SJSA1 (cell line): ENCODE data around the gene GSTT2. TPM values are rescaled to one million over a fixed set of nuclear protein-coding genes. Genes with fewer than 3 reads are reported as not detected.
"Not testable (repeated sequence)": the region's sequence is repeated elsewhere in the genome, so short reads cannot be mapped to it uniquely, and the experiment has no call there.

Experiments used
- DNase-seq, 2 experiments: peaks; one replicate each; pipeline ENCODE4 v3.0.0-alpha.2; 2015 to 2020; ENCODE audit warnings: low spot score in 2 of 2, low read depth in 1 of 2
- H3K27ac ChIP-seq: fragments of 250-450 bp; sonication (Bioruptor Pico); 2 replicates; pipeline ENCODE4 v1.5.1; 2020; ENCODE audit warnings: mild to moderate bottlenecking, moderate library complexity
- H3K27me3 ChIP-seq: fragments of 250-450 bp; sonication (Bioruptor Pico); replicated peaks from 2 replicates; pipeline ENCODE4 v1.5.1; 2020; ENCODE audit warnings: mild to moderate bottlenecking, moderate library complexity
- H3K36me3 ChIP-seq: fragments of 250-450 bp; sonication (Bioruptor Pico); 2 replicates; pipeline ENCODE4 v1.5.1; 2020; ENCODE audit warnings: mild to moderate bottlenecking
- H3K4me1 ChIP-seq: fragments of 250-450 bp; sonication (Bioruptor Pico); replicated peaks from 2 replicates; pipeline ENCODE4 v1.6.1; 2021; ENCODE audit warnings: mild to moderate bottlenecking
- H3K4me3 ChIP-seq: fragments of 250-450 bp; sonication (Bioruptor Pico); 2 replicates; pipeline ENCODE4 v1.5.1; 2020; ENCODE audit warnings: mild to moderate bottlenecking
- H3K9me3 ChIP-seq: fragments of 250-450 bp; sonication (Bioruptor Pico); replicated peaks from 2 replicates; pipeline ENCODE4 v1.5.1; 2020; ENCODE audit warnings: mild to moderate bottlenecking
- total RNA-seq: library from RNA; depleted of rRNA; stranded (reverse); fragments of >200 nt; shearing (Covaris generic); gene quantifications from 2 replicates; pipeline ENCODE4 v1.2.3, GENCODE V29; 2014; rRNA removed

Gene GSTT2
- total RNA-seq = 1.2 TPM in 1 of 2 replicates, not detected in the other

GRCh38 chr22:23979557-23980240 is at the start of gene GSTT2:
Gene GSTT2 (plus strand): TSS chr22:23980134.
- H3K4me3 ChIP-seq, H3K27me3 ChIP-seq, H3K9me3 ChIP-seq, H3K27ac ChIP-seq, H3K4me1 ChIP-seq, H3K36me3 ChIP-seq, DNase-seq: not testable (repeated sequence)

- DNase-seq = no peak
- no peaks in the 10 kb centered on the region for H3K27me3 ChIP-seq
- no peaks in the 10 kb centered on the region for H3K4me1 ChIP-seq
- no peaks in the 10 kb centered on the region for H3K9me3 ChIP-seq
- no peaks in the 10 kb centered on the region for H3K36me3 ChIP-seq
- no peak overlapping the region for H3K27ac ChIP-seq
- H3K4me3 ChIP-seq = no peak overlapping the region
Measured at GRCh38 chr22:23938328-23939016, 41.5 kb upstream of the GSTT2 start.

GRCh38 chr22:23939017-23939357 is 40.9 kb upstream of the GSTT2 start:
- no peak for DNase-seq
- H3K9me3 ChIP-seq = no peaks in the 10 kb centered on the region
- H3K4me1 ChIP-seq = no peaks in the 10 kb centered on the region
- no peak overlapping the region for H3K27ac ChIP-seq
- H3K27me3 ChIP-seq = no peaks in the 10 kb centered on the region
- H3K4me3 ChIP-seq = no peak overlapping the region
- H3K36me3 ChIP-seq = no peaks in the 10 kb centered on the region

- not testable (repeated sequence) for H3K4me3 ChIP-seq, H3K4me1 ChIP-seq, H3K27me3 ChIP-seq, H3K36me3 ChIP-seq, H3K9me3 ChIP-seq, DNase-seq, H3K27ac ChIP-seq
Measured at GRCh38 chr22:23940166-23940565, 39.8 kb upstream of the GSTT2 start.

GRCh38 chr22:23947391-23947790 is 32.5 kb upstream of the GSTT2 start:
- not testable (repeated sequence) for H3K27me3 ChIP-seq, H3K36me3 ChIP-seq, H3K4me1 ChIP-seq, DNase-seq, H3K9me3 ChIP-seq, H3K27ac ChIP-seq, H3K4me3 ChIP-seq

- H3K4me1 ChIP-seq, H3K4me3 ChIP-seq, H3K36me3 ChIP-seq, H3K27ac ChIP-seq, H3K9me3 ChIP-seq, DNase-seq, H3K27me3 ChIP-seq: not testable (repeated sequence)
Measured at GRCh38 chr22:23949764-23950163, 30.2 kb upstream of the GSTT2 start.

- H3K4me1 ChIP-seq, H3K27me3 ChIP-seq, H3K4me3 ChIP-seq, H3K27ac ChIP-seq, H3K36me3 ChIP-seq, DNase-seq, H3K9me3 ChIP-seq: not testable (repeated sequence)
Measured at GRCh38 chr22:23951383-23951782, 28.6 kb upstream of the GSTT2 start.

GRCh38 chr22:23952794-23953405 is 27.0 kb upstream of the GSTT2 start:
- not testable (repeated sequence) for H3K4me1 ChIP-seq, H3K9me3 ChIP-seq, H3K27ac ChIP-seq, H3K4me3 ChIP-seq, H3K36me3 ChIP-seq, DNase-seq, H3K27me3 ChIP-seq

GRCh38 chr22:23953485-23953884 is 26.4 kb upstream of the GSTT2 start:
- not testable (repeated sequence) for H3K27ac ChIP-seq, H3K27me3 ChIP-seq, H3K4me3 ChIP-seq, H3K9me3 ChIP-seq, H3K36me3 ChIP-seq, DNase-seq, H3K4me1 ChIP-seq

GRCh38 chr22:23954193-23954990 is 25.5 kb upstream of the GSTT2 start:
- H3K27me3 ChIP-seq, H3K4me3 ChIP-seq, H3K27ac ChIP-seq, H3K4me1 ChIP-seq, H3K9me3 ChIP-seq, DNase-seq, H3K36me3 ChIP-seq: not testable (repeated sequence)

- DNase-seq, H3K4me1 ChIP-seq, H3K4me3 ChIP-seq: not testable (repeated sequence)
Measured at GRCh38 chr22:23954991-23955305, 25.0 kb upstream of the GSTT2 start.

GRCh38 chr22:23955886-23956285 is 24.0 kb upstream of the GSTT2 start:
- H3K4me3 ChIP-seq, H3K4me1 ChIP-seq, H3K9me3 ChIP-seq, H3K27me3 ChIP-seq, H3K27ac ChIP-seq, DNase-seq, H3K36me3 ChIP-seq: not testable (repeated sequence)

More at GRCh38 chr22:23954991-23955305, 25.0 kb upstream of the GSTT2 start:
- H3K9me3 ChIP-seq, H3K36me3 ChIP-seq, H3K27ac ChIP-seq, H3K27me3 ChIP-seq: not testable (repeated sequence)

- H3K27ac ChIP-seq, H3K4me1 ChIP-seq, H3K36me3 ChIP-seq, H3K27me3 ChIP-seq, H3K4me3 ChIP-seq, H3K9me3 ChIP-seq: not testable (repeated sequence)
- peak; percentile 38 to 72 for DNase-seq
Measured at GRCh38 chr22:23956301-23956900, 23.5 kb upstream of the GSTT2 start.
